Naive thymus-derived CD4-positive, alpha-beta T cell (primary cell): ENCODE results near the gene UPF2. TPM values are rescaled to one million over a fixed set of nuclear protein-coding genes. Genes with fewer than 3 reads are reported as not detected.

Experiments
- ATAC-seq: fragments of 150-1000 bp; cut with Tn5 transposase; 2 replicates; pipeline ENCODE4 v1.10.0; 2021; ENCODE audit warnings: mild to moderate bottlenecking, moderate library complexity
- CTCF ChIA-PET: fragments of 350-600 bp; sonication (Branson Sonifier 250); formaldehyde crosslinking; loops from one replicate; lab custom pipeline; 2021; ENCODE audit warnings: antibody characterized with exemption; lab: Charles Lee
- POLR2A ChIA-PET: fragments of 350-600 bp; sonication (Branson Sonifier 250); formaldehyde crosslinking; loops from one replicate; lab custom pipeline; 2021; ENCODE audit warnings: antibody characterized with exemption, inconsistent platforms; lab: Charles Lee
- DNase-seq, 9 donors: peaks; one replicate each; pipeline versions ENCODE4 v3.0.0 to v3.0.0-alpha.2; 2020 to 2022; ENCODE audit warnings: mixed read lengths in 1 of 9
- H3K27ac ChIP-seq: one replicate; pipeline ENCODE4 v1.7.0; 2013; ENCODE audit warnings: mild to moderate bottlenecking, low read depth, low read length, moderate library complexity
- H3K27me3 ChIP-seq, 2 donors: one replicate each; pipeline ENCODE4 v1.7.0; 2013; ENCODE audit warnings: low read length in 2 of 2, mild to moderate bottlenecking in 2 of 2, moderate library complexity in 2 of 2; ENCODE audit not compliant: control insufficient read depth in 2 of 2, insufficient read depth in 2 of 2
- H3K36me3 ChIP-seq, 3 experiments: 1 replicate in 2 of 3; 2 replicates in 1 of 3; pipeline ENCODE4 v1.7.0; 2013; ENCODE audit warnings: low read length in 3 of 3, mild to moderate bottlenecking in 3 of 3, moderate library complexity in 1 of 3; ENCODE audit not compliant: insufficient read depth in 3 of 3, control insufficient read depth in 2 of 3
- H3K4me1 ChIP-seq, 2 donors: one replicate each; pipeline ENCODE4 v1.7.0; 2013; ENCODE audit warnings: low read length in 2 of 2, mild to moderate bottlenecking in 2 of 2, moderate library complexity in 1 of 2; ENCODE audit not compliant: control insufficient read depth in 2 of 2, insufficient read depth in 2 of 2
- H3K4me3 ChIP-seq: 2 replicates; pipeline ENCODE4 v1.7.0; 2013; ENCODE audit warnings: mild to moderate bottlenecking, low read length
- H3K9me3 ChIP-seq, 3 experiments: 1 replicate in 2 of 3; 2 replicates in 1 of 3; pipeline ENCODE4 v1.7.0; 2013; ENCODE audit warnings: low read length in 3 of 3; ENCODE audit not compliant: control insufficient read depth in 2 of 3
- H3K27ac Mint-ChIP-seq, 9 donors: one replicate each; pipeline ENCODE4 v1.8.0; 2020 to 2022; ENCODE audit warnings: mixed read lengths in 9 of 9, mild to moderate bottlenecking in 8 of 9, moderate library complexity in 5 of 9, inconsistent platforms in 2 of 9
- H3K27me3 Mint-ChIP-seq, 5 donors: one replicate each; pipeline ENCODE4 v1.8.0; 2021 to 2022; ENCODE audit warnings: mixed read lengths in 5 of 5, mild to moderate bottlenecking in 1 of 5
- H3K36me3 Mint-ChIP-seq, 5 donors: one replicate each; pipeline ENCODE4 v1.8.0; 2020 to 2022; ENCODE audit warnings: mixed read lengths in 5 of 5, mild to moderate bottlenecking in 3 of 5, inconsistent platforms in 1 of 5
- H3K4me1 Mint-ChIP-seq, 7 donors: one replicate each; pipeline ENCODE4 v1.8.0; 2020 to 2022; ENCODE audit warnings: mixed read lengths in 7 of 7, mild to moderate bottlenecking in 3 of 7, inconsistent platforms in 1 of 7
- H3K4me3 Mint-ChIP-seq, 10 donors: one replicate each; pipeline ENCODE4 v1.8.0; 2020 to 2022; ENCODE audit warnings: mild to moderate bottlenecking in 10 of 10, mixed read lengths in 10 of 10, moderate library complexity in 6 of 10, inconsistent platforms in 2 of 10
- H3K9me3 Mint-ChIP-seq, 11 donors: one replicate each; pipeline ENCODE4 v1.8.0; 2020 to 2022; ENCODE audit warnings: mixed read lengths in 11 of 11, mild to moderate bottlenecking in 4 of 11, inconsistent platforms in 1 of 11, moderate library complexity in 1 of 11
- intact Hi-C, 2 donors: fragments of 100-400 bp; cut with micrococcal nuclease; formaldehyde crosslinking; loops; one replicate each; pipeline ENCODE4 v1.15.1; 2023
- polyA plus RNA-seq, 2 donors: library from polyadenylated mRNA; unstranded; fragments of 300-500 nt; fragmentation: Illumina TruSeq; gene quantifications; one replicate each; pipeline ENCODE4 v1.2.3, GENCODE V29; 2021
- total RNA-seq, 6 experiments: library from RNA in 5 of 6; stranded (reverse) in 5 of 6; gene quantifications; 1 replicate in 5 of 6; 2 replicates in 1 of 6; pipeline ENCODE4 v1.2.3 and lab custom pipeline; 2021 to 2026

UPF2 gene
- total and polyA plus RNA-seq, 7 experiments from 2014 or later, result 9.0 to 40.5 (median 29.5) TPM

DNA sequence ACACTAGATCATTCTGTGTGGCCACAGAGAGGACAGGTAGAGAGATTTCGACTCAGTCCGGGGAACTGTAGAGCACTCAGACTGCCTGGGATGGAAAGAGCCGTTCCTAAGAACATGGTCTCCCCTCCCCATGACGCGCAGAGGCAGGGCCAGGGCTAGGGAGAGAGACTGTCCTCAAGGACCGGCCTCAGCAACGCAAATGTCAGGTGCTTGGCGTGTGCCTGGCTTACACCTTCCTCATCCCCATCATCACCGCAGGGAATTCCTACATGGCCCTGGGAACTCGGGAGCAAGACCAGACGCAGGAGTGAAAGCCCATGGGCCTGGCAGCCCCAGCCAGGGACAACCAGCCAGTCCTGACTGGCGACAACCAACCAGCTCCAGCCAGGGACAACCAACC, 163.8 kb downstream of the UPF2 start:
- no peak overlapping the region for H3K4me3 ChIP-seq
- H3K9me3 ChIP-seq, result no peaks in the 10 kb centered on the region
- no peaks in the 10 kb centered on the region for H3K36me3 Mint-ChIP-seq
- H3K9me3 Mint-ChIP-seq, result peaks cover 0 to 2% (median 0%) of the 10 kb centered on the region in 11 donors
- peak overlapping the region in 1 of 9 donors; percentile 51 for H3K27ac Mint-ChIP-seq
- H3K4me1 Mint-ChIP-seq, result peaks cover 0 to 24% (median 16%) of the 10 kb centered on the region in 7 donors
- no peak overlapping the region for H3K4me3 Mint-ChIP-seq
- POLR2A ChIA-PET, result interaction anchor here (0.6 kb wide), 1 partner anchor 102 kb away, joined by 3 read pairs; no protein-coding TSS in a partner anchor
- ATAC-seq (no peak), DNase-seq (no peak)
- H3K4me1 ChIP-seq, result peaks cover 8 to 12% of the 10 kb centered on the region in 2 donors
- CTCF ChIA-PET, result no interaction called here
- H3K36me3 ChIP-seq, result no peaks in the 10 kb centered on the region
- no peak overlapping the region for H3K27ac ChIP-seq
- H3K27me3 Mint-ChIP-seq, result peaks cover 0 to 3% (median 0%) of the 10 kb centered on the region in 5 donors
- no peaks in the 10 kb centered on the region for H3K27me3 ChIP-seq
- intact Hi-C loops, result no loop called here

DNA sequence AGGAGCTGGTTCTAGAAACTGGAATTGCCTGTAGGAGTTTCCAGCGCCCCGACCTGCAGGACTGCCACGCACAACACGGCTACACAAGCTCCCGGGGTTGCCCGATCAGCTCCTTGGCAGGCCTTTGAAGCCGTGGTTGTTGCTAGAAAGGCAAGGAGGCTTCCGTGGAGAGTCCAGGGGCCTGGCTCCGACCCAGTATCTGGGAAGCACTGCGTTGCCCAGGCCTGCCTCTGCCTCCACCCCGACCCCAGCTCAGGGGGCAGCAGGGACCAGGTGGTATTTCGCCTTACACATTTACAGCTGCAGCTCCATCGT, 165.1 kb downstream of the UPF2 start:
- peaks cover 4 to 12% of the 10 kb centered on the region in 2 donors for H3K4me1 ChIP-seq
- CTCF ChIA-PET, result no interaction called here
- intact Hi-C loops, result no loop called here
- Mint-ChIP-seq H3K9me3 (peaks cover 0 to 2% (median 0%) of the 10 kb centered on the region in 11 donors), H3K27me3 (peaks cover 0 to 15% (median 0%) of the 10 kb centered on the region in 5 donors), H3K4me1 (peaks cover 0 to 26% (median 16%) of the 10 kb centered on the region in 7 donors), H3K36me3 (no peaks in the 10 kb centered on the region), H3K27ac (no peak overlapping the region), H3K4me3 (no peak overlapping the region)
- H3K27me3 ChIP-seq, result no peaks in the 10 kb centered on the region
- DNase-seq (no peak), ATAC-seq (no peak)
- POLR2A ChIA-PET, result no interaction called here
- no peaks in the 10 kb centered on the region for H3K36me3 ChIP-seq
- no peak overlapping the region for H3K27ac ChIP-seq
- H3K4me3 ChIP-seq, result no peak overlapping the region
- no peaks in the 10 kb centered on the region for H3K9me3 ChIP-seq

DNA sequence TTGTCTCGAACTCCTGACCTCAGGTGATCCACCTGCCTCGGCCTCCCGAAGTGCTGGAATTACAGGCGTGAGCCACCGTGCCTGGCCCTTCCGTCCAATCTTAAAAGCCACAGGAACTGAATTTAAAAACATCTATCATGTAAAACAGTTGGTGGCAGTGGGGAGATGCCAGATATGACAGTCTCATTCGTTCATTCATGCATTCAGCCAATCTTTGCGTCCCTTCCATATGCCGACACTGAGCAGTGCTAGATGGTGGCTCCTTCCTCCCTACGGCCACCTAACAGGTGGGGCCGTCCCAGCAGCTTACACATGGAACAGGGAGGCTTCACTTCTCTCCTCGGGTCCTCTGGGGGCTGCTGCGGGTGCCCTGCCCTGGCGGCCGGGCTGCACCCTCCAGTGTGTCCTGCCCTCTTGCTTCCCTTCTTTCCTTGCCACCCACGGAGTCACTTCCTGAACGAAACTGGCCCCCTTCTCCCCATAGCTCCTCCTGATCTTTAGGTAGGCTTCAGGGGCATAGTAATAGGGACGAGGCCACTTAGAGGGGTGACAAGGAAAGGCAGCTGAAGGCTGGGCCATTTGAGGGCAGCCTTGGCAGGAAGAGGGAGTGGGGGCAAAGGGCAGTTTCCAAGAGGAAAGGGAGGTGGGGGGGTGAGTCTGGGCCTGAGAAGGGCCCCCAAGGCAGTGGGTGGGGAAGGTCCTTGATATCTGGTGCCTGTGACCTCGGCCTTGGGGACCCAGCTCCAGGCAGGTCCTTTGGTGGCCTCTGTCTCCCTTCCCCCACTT, 165.6 kb downstream of the UPF2 start:
- intact Hi-C loops, result no loop called here
- H3K4me1 Mint-ChIP-seq, result peaks cover 4 to 27% (median 17%) of the 10 kb centered on the region in 7 donors
- peaks cover 0 to 2% (median 0%) of the 10 kb centered on the region in 11 donors for H3K9me3 Mint-ChIP-seq
- no peak for DNase-seq
- H3K27me3 ChIP-seq, result no peaks in the 10 kb centered on the region
- no peak for ATAC-seq
- H3K36me3 Mint-ChIP-seq, result no peaks in the 10 kb centered on the region
- H3K4me3 ChIP-seq, result no peak overlapping the region
- H3K36me3 ChIP-seq, result no peaks in the 10 kb centered on the region
- peaks cover 0 to 19% (median 0%) of the 10 kb centered on the region in 5 donors for H3K27me3 Mint-ChIP-seq
- H3K4me1 ChIP-seq, result peaks cover 3 to 12% of the 10 kb centered on the region in 2 donors
- no peak overlapping the region for H3K27ac ChIP-seq
- H3K9me3 ChIP-seq, result no peaks in the 10 kb centered on the region
- H3K4me3 Mint-ChIP-seq, result no peak overlapping the region
- ChIA-PET CTCF (no interaction called here), POLR2A (no interaction called here)
- H3K27ac Mint-ChIP-seq, result peak overlapping the region in 1 of 9 donors; percentile 55

GRCh38 chr10:11876324-11876723, 166.3 kb downstream of the UPF2 start:
- no peak for ATAC-seq
- no peak for DNase-seq
- Histone ChIP-seq H3K4me3 (no peak overlapping the region), H3K36me3 (no peaks in the 10 kb centered on the region), H3K27ac (no peak overlapping the region), H3K9me3 (no peaks in the 10 kb centered on the region), H3K27me3 (no peaks in the 10 kb centered on the region), H3K4me1 (peaks cover 7 to 19% of the 10 kb centered on the region in 2 donors)
- Mint-ChIP-seq H3K27ac (no peak overlapping the region), H3K27me3 (peaks cover 0 to 25% (median 0%) of the 10 kb centered on the region in 5 donors), H3K9me3 (peaks cover 0 to 2% (median 0%) of the 10 kb centered on the region in 11 donors), H3K36me3 (no peaks in the 10 kb centered on the region), H3K4me3 (no peak overlapping the region), H3K4me1 (peaks cover 7 to 33% (median 23%) of the 10 kb centered on the region in 7 donors)
- intact Hi-C loops, result no loop called here
- ChIA-PET POLR2A (no interaction called here), CTCF (no interaction called here)

GRCh38 chr10:11875494-11876281, 166.9 kb downstream of the UPF2 start:
- H3K27me3 ChIP-seq, result no peaks in the 10 kb centered on the region
- H3K36me3 ChIP-seq, result no peaks in the 10 kb centered on the region
- Mint-ChIP-seq H3K4me1 (peaks cover 11 to 38% (median 29%) of the 10 kb centered on the region in 7 donors), H3K36me3 (no peaks in the 10 kb centered on the region), H3K27ac (peak overlapping the region in 3 of 9 donors; percentile 25 to 73 (median 52)), H3K4me3 (peak overlapping the region in 1 of 10 donors; percentile 68), H3K27me3 (peaks cover 0 to 29% (median 0%) of the 10 kb centered on the region in 5 donors), H3K9me3 (peaks cover 0 to 2% (median 0%) of the 10 kb centered on the region in 11 donors)
- H3K4me1 ChIP-seq, result peaks cover 7 to 22% of the 10 kb centered on the region in 2 donors
- ChIA-PET POLR2A (no interaction called here), CTCF (no interaction called here)
- ATAC-seq, result no peak
- no peaks in the 10 kb centered on the region for H3K9me3 ChIP-seq
- intact Hi-C loops, result no loop called here
- no peak overlapping the region for H3K4me3 ChIP-seq
- DNase-seq, result no peak
- H3K27ac ChIP-seq, result no peak overlapping the region

GRCh38 chr10:11874568-11875493, 167.8 kb downstream of the UPF2 start:
- peak overlapping the region in 9 of 10 donors; percentile 16 to 68 (median 61) for H3K4me3 Mint-ChIP-seq
- POLR2A ChIA-PET, result no interaction called here

More at GRCh38 chr10:11874568-11875493, 167.8 kb downstream of the UPF2 start:
- H3K27me3 ChIP-seq, result no peaks in the 10 kb centered on the region
- H3K9me3 ChIP-seq, result no peaks in the 10 kb centered on the region
- CTCF ChIA-PET, result no interaction called here
- no peak overlapping the region for H3K4me3 ChIP-seq
- Mint-ChIP-seq H3K27ac (peak overlapping the region in 6 of 9 donors; percentile 31 to 78 (median 64)), H3K27me3 (peaks cover 0 to 34% (median 0%) of the 10 kb centered on the region in 5 donors), H3K9me3 (peaks cover 0 to 2% (median 0%) of the 10 kb centered on the region in 11 donors), H3K4me1 (peaks cover 11 to 39% (median 29%) of the 10 kb centered on the region in 7 donors), H3K36me3 (no peaks in the 10 kb centered on the region)
- intact Hi-C loops, result no loop called here
- H3K4me1 ChIP-seq, result peaks cover 7 to 22% of the 10 kb centered on the region in 2 donors
- H3K27ac ChIP-seq, result no peak overlapping the region
- DNase-seq, result peak in 8 of 9 donors; percentile 10 to 42 (median 28)
- ATAC-seq, result peak; percentile 70
- no peaks in the 10 kb centered on the region for H3K36me3 ChIP-seq
